Measurements from ENCODE around the gene TDRD3. TPM values are rescaled to one million over a fixed set of nuclear protein-coding genes. Genes with fewer than 3 reads are reported as not detected.

TDRD3 gene
- total RNA-seq, 1 experiment from 2014 or later: 10.8 TPM

DNA sequence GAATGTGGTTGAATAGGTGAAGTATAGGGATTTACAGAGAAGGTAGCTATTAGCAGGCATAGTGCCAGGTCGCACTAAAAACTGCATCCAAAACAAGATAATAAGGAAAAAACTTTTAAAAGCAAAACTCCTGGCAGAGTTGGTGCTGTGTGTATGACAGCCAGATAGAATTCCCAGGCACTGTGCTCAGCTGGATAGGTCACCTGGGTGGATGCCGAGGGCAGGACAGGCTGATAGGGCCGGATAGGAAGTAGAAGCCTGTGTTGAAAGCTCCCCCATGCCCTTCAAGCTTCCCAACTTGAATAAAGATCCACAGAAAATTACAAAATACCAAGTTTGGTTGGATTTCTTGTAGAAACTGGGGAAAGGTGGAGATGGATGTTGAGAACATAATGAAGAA is 48.9 kb upstream of the TDRD3 start:
- ChIA-PET CTCF (no interaction called here), POLR2A (interaction anchor here (0.6 kb wide), 1 partner anchor 44 kb away, joined by 8 read pairs; no protein-coding TSS in a partner anchor)
- ATAC-seq (no peak), DNase-seq (ENCODE audit: low read depth, low spot score) (no peak)
- TF ChIP-seq REST (IDR thresholded peaks at IDR 0.05; ENCODE audit: insufficient read depth in 1 of 2, low read depth in 2 of 2, low read length in 1 of 2) (no peak), SIN3A (IDR thresholded peaks at IDR 0.05; ENCODE audit: borderline replicate concordance, insufficient read depth, low read depth, low read length) (no peak), TCF7L2 (IDR thresholded peaks at IDR 0.05; ENCODE audit: low read depth, low read length) (no peak), POLR2AphosphoS5 (IDR thresholded peaks at IDR 0.05; ENCODE audit: low read depth, low read length) (no peak)
- TF ChIP-seq, protein P1, sequence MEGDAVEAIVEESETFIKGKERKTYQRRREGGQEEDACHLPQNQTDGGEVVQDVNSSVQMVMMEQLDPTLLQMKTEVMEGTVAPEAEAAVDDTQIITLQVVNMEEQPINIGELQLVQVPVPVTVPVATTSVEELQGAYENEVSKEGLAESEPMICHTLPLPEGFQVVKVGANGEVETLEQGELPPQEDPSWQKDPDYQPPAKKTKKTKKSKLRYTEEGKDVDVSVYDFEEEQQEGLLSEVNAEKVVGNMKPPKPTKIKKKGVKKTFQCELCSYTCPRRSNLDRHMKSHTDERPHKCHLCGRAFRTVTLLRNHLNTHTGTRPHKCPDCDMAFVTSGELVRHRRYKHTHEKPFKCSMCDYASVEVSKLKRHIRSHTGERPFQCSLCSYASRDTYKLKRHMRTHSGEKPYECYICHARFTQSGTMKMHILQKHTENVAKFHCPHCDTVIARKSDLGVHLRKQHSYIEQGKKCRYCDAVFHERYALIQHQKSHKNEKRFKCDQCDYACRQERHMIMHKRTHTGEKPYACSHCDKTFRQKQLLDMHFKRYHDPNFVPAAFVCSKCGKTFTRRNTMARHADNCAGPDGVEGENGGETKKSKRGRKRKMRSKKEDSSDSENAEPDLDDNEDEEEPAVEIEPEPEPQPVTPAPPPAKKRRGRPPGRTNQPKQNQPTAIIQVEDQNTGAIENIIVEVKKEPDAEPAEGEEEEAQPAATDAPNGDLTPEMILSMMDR (IDR thresholded peaks at IDR 0.05): no peak
- H3K4me1 ChIP-seq (ENCODE audit: control insufficient read depth, insufficient read depth, low read length): no peaks in the 10 kb centered on the region
- intact Hi-C loops (cut with micrococcal nuclease; ENCODE audit: unreplicated experiment) (no loop called here), in situ Hi-C loops (cut with HindIII; ENCODE audit: low pct_unique_long_range_greater_than_20kb, low sequenced_read_pairs) (no loop called here)
- no peak overlapping the region for H3K27ac ChIP-seq (ENCODE audit: low read length)
- no peaks in the 10 kb centered on the region for H3K27me3 ChIP-seq (ENCODE audit: control insufficient read depth, insufficient read depth, low read length)
- no peaks in the 10 kb centered on the region for H3K36me3 ChIP-seq (ENCODE audit: control insufficient read depth, insufficient read depth, low read length)
- H3K9me3 ChIP-seq (ENCODE audit: control insufficient read depth, insufficient read depth, low read depth, low read length): no peaks in the 10 kb centered on the region
- H3K4me3 ChIP-seq (ENCODE audit: low read depth in 2 of 2, low read length in 2 of 2): no peak overlapping the region
- BruUV-seq (replicated peaks): no TSS peak

DNA sequence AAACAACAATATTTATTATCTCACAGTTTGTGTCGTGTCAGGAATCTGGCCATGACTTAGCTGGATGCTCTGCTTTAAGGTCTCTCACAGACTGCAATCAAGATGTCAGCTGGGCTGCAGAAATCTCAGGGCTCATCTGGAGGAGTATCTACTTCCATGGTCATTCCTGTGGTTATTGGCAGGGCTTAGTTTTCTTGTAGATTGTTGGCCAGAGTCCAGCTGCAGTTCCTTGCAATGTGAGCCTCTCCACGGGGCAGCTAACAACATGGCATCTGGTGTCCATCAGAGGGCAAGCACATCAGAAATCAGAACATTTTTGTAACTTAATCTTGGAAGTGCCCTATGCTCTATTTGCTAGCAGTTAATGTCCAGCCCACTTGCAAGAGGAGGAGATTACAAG is 45.7 kb upstream of the TDRD3 start:
- no peaks in the 10 kb centered on the region for H3K9me3 ChIP-seq (ENCODE audit: control insufficient read depth, insufficient read depth, low read depth, low read length)
- no TSS peak for BruUV-seq (replicated peaks)
- no peaks in the 10 kb centered on the region for H3K27me3 ChIP-seq (ENCODE audit: control insufficient read depth, insufficient read depth, low read length)
- H3K4me1 ChIP-seq (ENCODE audit: control insufficient read depth, insufficient read depth, low read length): no peaks in the 10 kb centered on the region
- H3K4me3 ChIP-seq (ENCODE audit: low read depth in 2 of 2, low read length in 2 of 2): no peak overlapping the region
- no peak for DNase-seq (ENCODE audit: low read depth, low spot score)
- TF ChIP-seq TCF7L2 (IDR thresholded peaks at IDR 0.05; ENCODE audit: low read depth, low read length) (no peak), REST (IDR thresholded peaks at IDR 0.05; ENCODE audit: insufficient read depth in 1 of 2, low read depth in 2 of 2, low read length in 1 of 2) (no peak), SIN3A (IDR thresholded peaks at IDR 0.05; ENCODE audit: borderline replicate concordance, insufficient read depth, low read depth, low read length) (no peak), POLR2AphosphoS5 (IDR thresholded peaks at IDR 0.05; ENCODE audit: low read depth, low read length) (no peak)
- TF ChIP-seq, protein P1 (IDR thresholded peaks at IDR 0.05): no peak
- H3K27ac ChIP-seq (ENCODE audit: low read length): no peak overlapping the region
- intact Hi-C loops (cut with micrococcal nuclease; ENCODE audit: unreplicated experiment): no loop called here
- ChIA-PET CTCF (no interaction called here), POLR2A (no interaction called here)
- no peaks in the 10 kb centered on the region for H3K36me3 ChIP-seq (ENCODE audit: control insufficient read depth, insufficient read depth, low read length)
- no peak for ATAC-seq
- in situ Hi-C loops (cut with HindIII; ENCODE audit: low pct_unique_long_range_greater_than_20kb, low sequenced_read_pairs): no loop called here

All from Panc1 (cell line).